HepG2 (cell line): Measurements from ENCODE around the gene AHCYL2. TPM values are rescaled to one million over a fixed set of nuclear protein-coding genes. Genes with fewer than 3 reads are reported as not detected.

Source experiments
- ATAC-seq: fragments of 200-7000 bp; cut with Tn5 transposase; 3 replicates; pipeline ENCODE4 v1.9.1; 2020; ENCODE audit warnings: mild to moderate bottlenecking, moderate library complexity
- BruUV-seq: library from RNA; stranded (reverse); fragments of 400-500 nt; replicated peaks from 2 replicates; lab custom pipeline; 2021; lab: Mats Ljungman, UMichigan
- CTCF ChIA-PET: fragments of 300-600 bp; formaldehyde crosslinking; extraction: SDS; loops from one replicate; lab custom pipeline; 2021; ENCODE audit warnings: low total read pairs, inconsistent platforms, low intra/inter-chr PET ratio; lab: Yijun Ruan, JAX
- POLR2A ChIA-PET: fragments of 350-600 bp; sonication (Branson Sonifier 250); formaldehyde crosslinking; loops from one replicate; lab custom pipeline; 2020; ENCODE audit warnings: antibody characterized with exemption, inconsistent platforms; lab: Yijun Ruan, JAX
- DNase-seq: peaks from one replicate; pipeline ENCODE4 v3.0.0-alpha.2; 2015; ENCODE audit warnings: low spot score
- FAIRE-seq: peaks from 3 replicates; lab custom pipeline; 2011; peaks lifted over from hg19 to GRCh38; lab: Jason Lieb, UNC
- H2AFZ ChIP-seq: one replicate; pipeline ENCODE4 v1.6.1; 2011; ENCODE audit warnings: low read length, inconsistent platforms
- H3K27ac ChIP-seq: fragments of 300-600 bp; 3 replicates; pipeline ENCODE4 v1.8.0; 2011; ENCODE audit warnings: mixed run types, mild to moderate bottlenecking, mixed read lengths, low read length, inconsistent platforms; ENCODE audit not compliant: insufficient read depth; ENCODE audit errors: extremely low read length
- H3K27me3 ChIP-seq, 2 experiments: fragments of 200-600 bp in 1 of 2; 2 replicates in 1 of 2; 3 replicates in 1 of 2; pipeline versions ENCODE4 v1.6.0 to v1.8.0; 2011; ENCODE audit warnings: low read length in 2 of 2, mild to moderate bottlenecking in 2 of 2, moderate library complexity in 2 of 2, inconsistent platforms in 1 of 2; ENCODE audit not compliant: insufficient read depth in 2 of 2, control insufficient read depth in 1 of 2
- H3K36me3 ChIP-seq, 2 experiments: fragments of 200-600 bp in 1 of 2; replicated peaks in 1 of 2; 2 replicates in 1 of 2; 3 replicates in 1 of 2; pipeline versions ENCODE4 v1.5.1 to v1.8.0; 2011; ENCODE audit warnings: low read length in 2 of 2, inconsistent platforms in 1 of 2; ENCODE audit not compliant: insufficient read depth in 2 of 2, control insufficient read depth in 1 of 2
- H3K4me1 ChIP-seq: 2 replicates; pipeline ENCODE4 v1.5.1; 2012; ENCODE audit warnings: low read length, inconsistent platforms; ENCODE audit not compliant: insufficient read depth
- H3K4me2 ChIP-seq: 2 replicates; pipeline ENCODE4 v1.6.0; 2011; ENCODE audit warnings: low read depth, low read length, inconsistent platforms
- H3K4me3 ChIP-seq, 3 experiments: fragments of 200-600 bp in 1 of 3; sonication (generic), shearing (Covaris generic) in 1 of 3; replicated peaks in 1 of 3; 2 replicates each; pipeline ENCODE4 v1.5.1; 2011 to 2016; ENCODE audit warnings: low read length in 3 of 3, inconsistent platforms in 2 of 3, low read depth in 2 of 3, mild to moderate bottlenecking in 2 of 3, control low read depth in 1 of 3, mixed read lengths in 1 of 3; ENCODE audit not compliant: insufficient read depth in 1 of 3
- H3K79me2 ChIP-seq: one replicate; pipeline ENCODE4 v1.6.1; 2011; ENCODE audit warnings: low read length, inconsistent platforms; ENCODE audit not compliant: insufficient read depth
- H3K9ac ChIP-seq: 2 replicates; pipeline ENCODE4 v1.6.0; 2011; ENCODE audit warnings: mild to moderate bottlenecking, low read depth, low read length, inconsistent platforms; ENCODE audit not compliant: insufficient read depth
- H3K9me3 ChIP-seq: 2 replicates; pipeline ENCODE4 v1.5.1; 2012; ENCODE audit warnings: mild to moderate bottlenecking, low read length
- H4K20me1 ChIP-seq: 2 replicates; pipeline ENCODE4 v1.6.0; 2011; ENCODE audit warnings: inconsistent platforms, mild to moderate bottlenecking, low read length, moderate library complexity; ENCODE audit not compliant: insufficient read depth
- JUN ChIP-seq: sonication (generic); formaldehyde crosslinking; IDR thresholded peaks from 2 replicates; pipeline ENCODE4 v1.4.0; 2020; ENCODE audit warnings: mild to moderate bottlenecking, missing genetic modification reagents
- KDM5A ChIP-seq: fragments of 200-600 bp; sonication (generic); IDR thresholded peaks from 2 replicates; pipeline ENCODE4 v1.7.0; 2018; ENCODE audit warnings: antibody characterized with exemption, mild to moderate bottlenecking, low read length, borderline replicate concordance
- MZF1 ChIP-seq: sonication (generic); formaldehyde crosslinking; IDR thresholded peaks from 2 replicates; pipeline ENCODE4 v1.8.1; 2023; ENCODE audit warnings: mild to moderate bottlenecking, missing genetic modification reagents, borderline replicate concordance
- PAWR ChIP-seq: sonication (generic); formaldehyde crosslinking; IDR thresholded peaks from 2 replicates; pipeline ENCODE4 v1.4.0; 2020; ENCODE audit warnings: missing genetic modification reagents, mild to moderate bottlenecking, borderline replicate concordance
- RFX1 ChIP-seq: fragments of 450-650 bp; IDR thresholded peaks from 2 replicates; pipeline ENCODE4 v1.6.1; 2017
- RFXANK ChIP-seq: IDR thresholded peaks from 2 replicates; pipeline ENCODE4 v1.6.1; 2016
- SMYD3 ChIP-seq: sonication (generic); formaldehyde crosslinking; IDR thresholded peaks from 2 replicates; pipeline ENCODE4 v1.8.1; 2023; ENCODE audit warnings: mild to moderate bottlenecking, missing genetic modification reagents
- SP2 ChIP-seq: sonication (generic); formaldehyde crosslinking; IDR thresholded peaks from 2 replicates; pipeline ENCODE4 v1.5.1; 2020; ENCODE audit warnings: mild to moderate bottlenecking, missing genetic modification reagents
- STAT5B ChIP-seq: sonication (generic); formaldehyde crosslinking; IDR thresholded peaks from 2 replicates; pipeline ENCODE4 v1.4.0; 2020; ENCODE audit warnings: missing genetic modification reagents
- ZFP36L1 ChIP-seq: sonication (generic); formaldehyde crosslinking; IDR thresholded peaks from 2 replicates; pipeline ENCODE4 v1.8.0; 2022; ENCODE audit warnings: mild to moderate bottlenecking, missing genetic modification reagents, moderate library complexity
- ZNF30 ChIP-seq: sonication (generic); formaldehyde crosslinking; IDR thresholded peaks from 2 replicates; pipeline ENCODE4 v1.5.0; 2020; ENCODE audit warnings: mild to moderate bottlenecking, missing genetic modification reagents
- WGBS: methylation state at CpG from one replicate; pipeline ENCODE4 v1.1.6; 2017; ENCODE audit warnings: low lambda C conversion rate; 5-methylcytosine and 5-hydroxymethylcytosine counted together
- in situ Hi-C: cut with HindIII; loops from 2 replicates; pipeline ENCODE4 v1.10.0; 2017; ENCODE audit warnings: low pct_unique_long_range_greater_than_20kb; ENCODE audit not compliant: extremely low pct_ligation_motif_present
- intact Hi-C: fragments of 100-400 bp; cut with micrococcal nuclease; formaldehyde crosslinking; loops from one replicate; pipeline ENCODE4 v1.10.0; 2022; ENCODE audit not compliant: unreplicated experiment
- polyA plus RNA-seq, 8 experiments: library from polyadenylated mRNA; depleted of rRNA in 3 of 8; stranded (reverse) in 7 of 8; unstranded in 1 of 8; fragments of >200 nt; fragmentation: Illumina TruSeq in 4 of 8; extraction: Trizol in 4 of 8; gene quantifications; 2 replicates each; pipeline versions ENCODE4 v1.2.1 to v1.2.3, GENCODE V29; 2011 to 2016; ENCODE audit warnings: low read depth in 4 of 8, missing spikeins in 1 of 8, mixed read lengths in 1 of 8; ENCODE audit not compliant: insufficient read depth in 1 of 8
- total RNA-seq, 5 experiments: library from RNA; depleted of rRNA; stranded (reverse); fragments of >200 nt; fragmentation: Illumina TruSeq; extraction: Trizol; gene quantifications; 2 replicates each; pipeline ENCODE4 v1.2.3, GENCODE V29; 2016; ENCODE audit warnings: low read depth in 1 of 5
- TF ChIP-seq, protein P1 (sequence below): sonication (generic); formaldehyde crosslinking; conservative IDR thresholded peaks from 2 replicates; pipeline ENCODE4 v1.8.0; 2022; ENCODE audit warnings: missing genetic modification reagents

Gene AHCYL2
- total and polyA plus RNA-seq, 2 of the 13 experiments (the other 11 are each of a cell fraction or from before 2014, with no cell fraction given): 9.5 to 14.7 TPM

DNA sequence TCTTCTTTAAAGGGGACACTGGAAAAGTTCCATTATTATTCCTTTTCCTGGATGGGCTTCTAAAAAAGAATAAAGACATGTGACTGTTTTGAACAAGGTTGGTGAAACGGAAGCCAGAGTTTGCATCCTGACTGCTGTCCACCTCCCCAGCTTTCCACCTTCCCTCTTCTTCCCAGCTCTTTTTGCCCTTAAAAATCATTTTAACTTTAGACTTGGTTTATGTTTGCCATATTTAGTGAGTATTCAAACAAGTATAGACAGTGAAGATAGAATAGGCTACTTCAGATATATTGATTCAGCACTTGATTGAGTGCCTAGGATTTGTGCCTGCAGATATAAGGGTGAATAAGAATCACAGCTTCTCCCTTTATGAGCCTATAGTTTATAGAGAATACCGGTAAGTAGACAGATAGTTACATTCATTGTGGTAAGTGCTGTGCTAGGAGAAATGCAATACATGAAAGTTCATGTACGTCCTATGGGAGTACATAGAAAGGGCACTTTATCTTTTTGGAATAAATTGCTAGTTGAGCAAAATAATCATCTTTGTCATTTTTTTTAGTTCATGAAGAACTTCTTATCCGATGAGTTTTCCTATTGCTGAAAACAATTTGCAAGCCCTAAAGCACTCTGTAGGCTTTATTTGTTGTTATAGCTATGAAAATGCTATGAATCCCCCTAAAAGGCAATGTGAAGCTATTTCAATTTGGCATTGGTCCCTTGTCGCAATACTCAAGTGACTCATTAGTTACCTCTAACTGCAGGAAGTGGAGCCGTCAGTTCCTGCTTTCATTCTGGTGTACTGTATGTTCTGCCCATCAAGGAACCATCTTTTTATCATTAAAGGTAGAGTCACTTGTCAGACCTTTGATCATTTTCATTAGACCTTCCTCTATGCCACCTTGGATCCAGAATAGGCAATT is 152.2 kb downstream of the AHCYL2 start:
- no peak for FAIRE-seq

More for the DNA sequence above, 152.2 kb downstream of the AHCYL2 start:
- no peak for DNase-seq
- Histone ChIP-seq H3K4me1 (no peaks in the 10 kb centered on the region), H3K9ac (no peak overlapping the region), H3K27ac (no peak overlapping the region), H3K4me2 (no peak overlapping the region), H4K20me1 (no peaks in the 10 kb centered on the region), H2AFZ (no peak overlapping the region), H3K4me3 (no peak overlapping the region), H3K27me3 (no peaks in the 10 kb centered on the region), H3K79me2 (no peaks in the 10 kb centered on the region), H3K36me3 (0 out of 5 replicates have a peak, but pooled peaks cover 0 to 2% of the 10 kb centered on the region in 2 experiments), H3K9me3 (no peaks in the 10 kb centered on the region)
- intact Hi-C loops: no loop called here
- in situ Hi-C loops: no loop called here
- ChIA-PET CTCF (no interaction called here), POLR2A (no interaction called here)
- BruUV-seq: no TSS peak
- 94% methylated on average over 6 of the region's 6 CpGs for WGBS
- TF ChIP-seq RFX1 (no peak), PAWR (CRISPR knock-in tag) (no peak), KDM5A (no peak), ZNF30 (CRISPR knock-in tag) (no peak), STAT5B (CRISPR knock-in tag) (no peak), MZF1 (CRISPR knock-in tag) (no peak), SMYD3 (no peak), ZFP36L1 (CRISPR knock-in tag) (no peak), RFXANK (CRISPR knock-in tag) (no peak), SP2 (CRISPR knock-in tag) (no peak), JUN (CRISPR knock-in tag) (no peak)
- TF ChIP-seq, protein P1, sequence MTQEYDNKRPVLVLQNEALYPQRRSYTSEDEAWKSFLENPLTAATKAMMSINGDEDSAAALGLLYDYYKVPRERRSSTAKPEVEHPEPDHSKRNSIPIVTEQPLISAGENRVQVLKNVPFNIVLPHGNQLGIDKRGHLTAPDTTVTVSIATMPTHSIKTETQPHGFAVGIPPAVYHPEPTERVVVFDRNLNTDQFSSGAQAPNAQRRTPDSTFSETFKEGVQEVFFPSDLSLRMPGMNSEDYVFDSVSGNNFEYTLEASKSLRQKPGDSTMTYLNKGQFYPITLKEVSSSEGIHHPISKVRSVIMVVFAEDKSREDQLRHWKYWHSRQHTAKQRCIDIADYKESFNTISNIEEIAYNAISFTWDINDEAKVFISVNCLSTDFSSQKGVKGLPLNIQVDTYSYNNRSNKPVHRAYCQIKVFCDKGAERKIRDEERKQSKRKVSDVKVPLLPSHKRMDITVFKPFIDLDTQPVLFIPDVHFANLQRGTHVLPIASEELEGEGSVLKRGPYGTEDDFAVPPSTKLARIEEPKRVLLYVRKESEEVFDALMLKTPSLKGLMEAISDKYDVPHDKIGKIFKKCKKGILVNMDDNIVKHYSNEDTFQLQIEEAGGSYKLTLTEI (CRISPR knock-in tag): no peak
- ATAC-seq: no peak
